ENCODE measurements around the gene STXBP1.
"Not testable (repeated sequence)": the region's sequence is repeated elsewhere in the genome, so short reads cannot be mapped to it uniquely, and the experiment has no call there.

Gene STXBP1

GRCh38 chr9:127578952-127579853 lies 32.9 kb upstream of the STXBP1 start:
- TF ChIP-seq CTCF (conservative IDR thresholded peaks at IDR 0.05; ENCODE audit: low read depth, low read length): peak; percentile 45
- H3K4me3 ChIP-seq (ENCODE audit: low read depth, low read length): peak overlapping the region; percentile 32
- peak; percentile 90 for DNase-seq (ENCODE audit: low read depth)

GRCh38 chr9:127580366-127580765 lies 31.7 kb upstream of the STXBP1 start:
- no peak overlapping the region for H3K4me3 ChIP-seq (ENCODE audit: low read depth, low read length)
- DNase-seq (ENCODE audit: low read depth): no peak
- no peak for TF ChIP-seq CTCF (conservative IDR thresholded peaks at IDR 0.05; ENCODE audit: low read depth, low read length)

GRCh38 chr9:127580879-127581475 lies 31.1 kb upstream of the STXBP1 start:
- TF ChIP-seq CTCF (conservative IDR thresholded peaks at IDR 0.05; ENCODE audit: low read depth, low read length): no peak
- no peak for DNase-seq (ENCODE audit: low read depth)
- no peak overlapping the region for H3K4me3 ChIP-seq (ENCODE audit: low read depth, low read length)

GRCh38 chr9:127584474-127584805 lies 27.6 kb upstream of the STXBP1 start:
- not testable (repeated sequence) for DNase-seq (ENCODE audit: low read depth); H3K4me3 ChIP-seq (ENCODE audit: low read depth, low read length)

- no peak overlapping the region for H3K4me3 ChIP-seq (ENCODE audit: low read depth, low read length)
- TF ChIP-seq CTCF (conservative IDR thresholded peaks at IDR 0.05; ENCODE audit: low read depth, low read length): no peak
- DNase-seq (ENCODE audit: low read depth): no peak
Observed at GRCh38 chr9:127585161-127585819, 26.8 kb upstream of the STXBP1 start.

GRCh38 chr9:127586096-127586495 lies 26.0 kb upstream of the STXBP1 start:
- no peak for DNase-seq (ENCODE audit: low read depth)
- no peak for TF ChIP-seq CTCF (conservative IDR thresholded peaks at IDR 0.05; ENCODE audit: low read depth, low read length)
- H3K4me3 ChIP-seq (ENCODE audit: low read depth, low read length): no peak overlapping the region

- no peak overlapping the region for H3K4me3 ChIP-seq (ENCODE audit: low read depth, low read length)
- TF ChIP-seq CTCF (conservative IDR thresholded peaks at IDR 0.05; ENCODE audit: low read depth, low read length): peak; percentile 93
- peak; percentile 88 for DNase-seq (ENCODE audit: low read depth)
Observed at GRCh38 chr9:127586537-127586936, 25.5 kb upstream of the STXBP1 start.
